ENCODE measurements around the gene HTR7.

Gene HTR7

DNA sequence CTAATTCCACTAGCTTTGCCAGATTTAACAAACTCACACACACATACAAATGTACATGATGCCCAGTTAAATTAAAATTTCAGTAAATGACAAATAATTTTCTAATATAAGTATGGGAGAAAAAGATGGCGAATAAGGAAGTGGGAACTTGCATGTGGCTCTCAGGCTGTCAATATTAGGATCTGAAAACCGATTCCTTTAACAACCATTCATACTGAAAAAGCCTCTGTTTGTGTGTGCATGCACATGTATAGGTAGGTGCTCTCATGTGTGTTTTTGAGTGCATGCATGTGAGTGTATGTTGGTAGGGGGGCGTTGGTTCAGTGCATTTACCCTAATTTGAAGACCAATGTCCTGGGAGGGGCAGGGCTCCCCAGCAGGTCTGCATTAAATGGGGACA is 125.3 kb downstream of the HTR7 start:
- no peak for DNase-seq

DNA sequence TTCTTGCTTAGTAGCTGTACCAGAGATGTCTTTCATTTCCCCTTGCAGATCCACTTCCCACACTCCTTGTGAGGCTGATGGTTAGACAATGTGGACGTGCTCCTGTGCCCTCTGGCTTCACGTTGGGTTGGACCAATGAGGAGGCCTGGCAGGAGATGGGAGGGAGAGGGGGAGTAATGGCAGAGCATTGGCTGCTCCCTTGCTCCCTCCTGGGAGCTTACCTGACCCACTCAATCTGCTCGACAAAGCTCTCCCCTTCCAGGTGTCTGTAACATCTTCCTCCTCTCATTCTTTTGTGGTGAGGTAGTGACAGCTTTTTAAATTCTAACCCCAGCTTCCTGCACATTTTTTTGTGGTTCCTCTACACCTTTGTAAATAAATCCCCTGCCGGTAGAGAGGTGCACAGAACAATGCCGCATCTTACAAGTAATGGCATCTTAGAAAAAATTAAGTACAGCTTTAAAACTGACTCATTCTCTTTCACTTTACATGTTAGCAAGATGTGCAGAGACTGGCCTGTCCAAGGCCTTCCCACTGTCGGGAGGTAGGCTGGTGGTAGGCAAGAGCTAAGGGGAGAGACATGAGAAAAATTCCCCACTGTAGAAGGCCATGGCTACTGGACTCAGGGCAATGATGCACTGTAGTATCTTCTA is 134.3 kb downstream of the HTR7 start:
- no peak for DNase-seq

DNA sequence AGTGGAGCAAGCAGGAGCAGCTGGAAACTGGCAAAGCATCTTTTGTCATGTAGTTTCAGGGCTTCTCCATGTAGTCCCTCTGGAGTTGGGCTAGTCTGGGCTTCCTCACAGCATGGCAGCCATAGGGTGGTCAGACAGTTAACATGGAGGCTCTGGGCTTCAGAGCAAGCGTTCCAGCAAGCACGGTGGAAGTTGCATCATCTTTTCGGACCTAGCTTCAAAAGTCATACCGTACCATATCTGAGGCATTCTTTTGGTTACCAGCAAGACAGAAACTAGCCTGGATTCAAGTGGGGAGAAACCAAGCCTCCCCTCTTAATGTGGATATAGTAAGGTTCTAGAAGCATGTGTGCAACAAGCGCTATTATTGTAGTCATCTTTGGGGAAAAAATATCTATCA is 135.0 kb downstream of the HTR7 start:
- no peak for DNase-seq

- DNase-seq = no peak
These were observed 139.7 kb downstream of the HTR7 start for GRCh38 chr10:90718182-90718581.

DNA sequence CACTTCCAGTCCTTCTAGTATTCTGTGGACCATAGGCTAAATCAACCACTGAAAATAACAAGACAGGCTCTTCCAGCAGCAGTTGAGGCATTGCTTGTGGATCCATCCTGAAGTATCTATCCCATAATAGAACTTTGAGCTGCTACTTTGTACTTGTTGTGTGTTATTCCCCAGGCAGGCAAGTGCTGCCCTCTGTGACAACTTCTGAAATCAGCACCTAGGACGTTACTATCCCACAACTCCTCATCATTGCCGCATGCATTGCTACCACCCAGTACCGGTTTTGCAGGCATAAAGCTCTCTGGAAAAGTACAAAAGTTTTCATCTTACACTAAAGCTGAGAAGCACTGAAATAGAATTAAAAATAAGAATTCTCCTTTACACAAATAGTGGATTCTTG is 145.3 kb downstream of the HTR7 start:
- no peak for DNase-seq

GRCh38 chr10:90709727-90710126 is 148.1 kb downstream of the HTR7 start:
- no peak for DNase-seq

DNA sequence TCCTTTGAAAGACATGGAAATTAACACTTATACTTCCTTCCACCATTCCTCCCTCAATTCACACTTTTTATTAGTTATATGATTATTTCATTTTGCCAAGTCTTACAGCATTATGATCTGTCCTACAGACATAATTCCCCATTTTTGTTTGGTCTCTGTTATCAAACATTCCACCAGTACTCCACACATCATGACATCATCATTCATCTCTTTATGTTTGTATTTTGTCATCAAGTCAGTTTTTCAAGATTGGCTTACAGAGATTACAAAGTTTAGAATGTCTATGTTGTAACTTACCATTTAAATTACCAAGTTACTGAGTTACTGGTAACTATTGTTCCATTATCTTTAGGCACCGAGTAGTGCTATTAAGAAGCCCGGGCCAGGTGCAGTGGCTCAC is 150.2 kb downstream of the HTR7 start:
- DNase-seq = no peak

DNA sequence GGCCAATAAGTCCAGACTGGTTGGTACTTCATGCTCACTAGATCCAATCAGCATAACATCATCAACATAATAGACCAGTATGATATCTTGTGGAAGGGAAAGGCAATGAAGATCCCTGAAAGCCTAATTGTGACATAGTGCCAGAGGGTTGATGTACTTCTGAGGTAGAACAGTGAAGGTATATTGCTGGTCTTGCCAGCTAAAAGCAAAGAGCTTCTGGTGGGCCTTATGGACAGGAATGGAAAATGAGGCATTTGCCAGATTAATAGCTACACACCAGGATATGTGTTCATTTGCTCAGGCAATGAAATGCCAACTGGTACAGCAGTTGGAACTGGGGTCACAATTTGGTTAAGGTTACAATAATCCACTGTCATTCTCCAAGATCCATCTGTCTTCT is 156.4 kb downstream of the HTR7 start:
- no peak for DNase-seq

DNA sequence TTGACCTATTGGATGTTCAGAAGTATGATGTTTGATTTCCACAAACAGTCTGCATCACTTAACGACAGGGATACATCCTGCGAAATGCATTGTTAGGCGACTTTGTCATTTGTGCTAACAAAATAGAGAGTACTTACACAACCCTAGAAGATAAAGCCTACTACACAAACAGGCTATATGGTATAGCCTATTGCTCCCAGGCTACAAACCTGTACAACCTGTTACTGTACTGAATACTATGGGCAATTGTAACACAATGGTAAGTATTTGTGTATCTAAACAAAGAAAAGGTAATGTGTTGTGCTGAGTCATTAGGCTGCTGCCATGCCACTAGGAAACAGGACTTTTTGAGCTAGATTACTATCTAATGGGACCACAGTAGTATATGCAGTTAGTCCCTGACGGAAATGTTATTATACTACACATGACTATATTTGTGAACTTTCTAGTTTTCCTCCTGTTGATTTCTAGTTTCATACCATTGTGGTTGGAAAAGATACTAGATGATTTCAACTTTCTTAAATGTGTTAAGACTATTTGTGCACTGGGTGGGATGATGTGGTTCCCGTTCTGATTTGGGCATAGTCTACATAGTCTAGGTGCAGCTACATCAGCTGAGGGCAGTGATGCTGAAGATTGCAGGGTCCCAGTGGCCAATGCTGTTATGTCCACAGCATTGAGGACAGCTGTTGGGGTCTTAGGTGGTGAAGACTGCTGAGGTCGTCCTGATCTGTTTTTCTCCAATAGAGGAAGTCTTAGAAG is 161.7 kb downstream of the HTR7 start:
- DNase-seq = no peak
